ENCODE measurements around the gene AGTPBP1.

Gene AGTPBP1

DNA sequence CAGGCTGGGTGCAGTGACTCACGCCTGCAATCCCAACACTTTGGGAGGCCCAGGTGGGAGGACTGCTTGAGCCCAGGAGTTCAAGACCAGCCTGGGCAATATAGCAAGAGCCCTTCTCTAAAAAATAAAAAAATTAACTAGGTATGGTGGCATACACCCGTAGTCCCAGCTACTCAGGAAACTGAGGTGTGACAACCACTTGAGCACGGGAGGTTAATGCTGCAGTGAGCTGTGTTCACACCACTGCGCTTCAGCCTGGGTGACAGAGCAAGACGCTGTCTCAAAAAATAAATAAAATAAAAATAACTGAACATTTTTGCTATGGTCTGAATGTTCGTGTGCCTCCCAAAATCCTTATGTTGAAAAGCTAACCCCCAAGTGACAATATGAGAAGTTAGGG lies 24.5 kb downstream of the AGTPBP1 start:
- no peak for DNase-seq (ENCODE audit: low read depth in 2 of 2)

DNA sequence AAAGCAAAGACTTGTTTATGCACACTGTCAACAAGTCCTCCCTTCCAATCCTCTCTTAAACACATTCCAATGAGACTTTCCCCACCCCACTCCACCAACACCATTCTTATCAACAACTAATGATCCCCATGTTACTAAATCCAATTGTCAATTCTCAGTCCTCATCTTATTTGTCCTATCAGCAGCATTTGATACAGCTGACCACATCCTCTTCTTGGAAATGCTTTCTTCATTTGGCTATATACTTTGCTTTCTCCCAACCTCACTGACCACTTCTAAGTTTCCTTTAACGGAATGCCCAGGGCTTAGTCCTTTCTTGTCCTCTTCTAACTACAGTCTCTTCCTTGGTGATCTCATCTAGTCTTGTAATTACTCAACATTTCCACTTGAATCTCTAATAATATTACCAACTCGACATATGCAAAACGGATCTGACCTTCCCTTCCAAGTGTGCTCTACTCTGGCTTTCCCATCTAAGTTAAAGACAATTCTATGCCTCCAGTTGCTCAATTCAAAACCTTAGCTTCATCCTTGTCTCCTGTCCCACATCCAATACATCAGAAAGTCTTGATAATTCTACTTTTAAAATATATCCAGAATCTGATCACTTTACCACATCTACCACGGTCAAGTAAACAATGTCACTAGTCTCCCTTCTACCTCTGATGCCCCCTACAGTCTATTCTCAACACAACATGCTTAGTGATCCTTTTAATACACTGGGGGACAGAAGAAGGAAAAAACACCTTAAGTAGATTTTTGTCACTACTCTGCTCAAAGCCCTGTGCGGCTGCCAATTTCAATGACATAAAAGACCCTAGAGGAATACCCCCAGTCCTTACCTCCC lies 25.5 kb downstream of the AGTPBP1 start:
- no peak for DNase-seq (ENCODE audit: low read depth in 2 of 2)

DNA sequence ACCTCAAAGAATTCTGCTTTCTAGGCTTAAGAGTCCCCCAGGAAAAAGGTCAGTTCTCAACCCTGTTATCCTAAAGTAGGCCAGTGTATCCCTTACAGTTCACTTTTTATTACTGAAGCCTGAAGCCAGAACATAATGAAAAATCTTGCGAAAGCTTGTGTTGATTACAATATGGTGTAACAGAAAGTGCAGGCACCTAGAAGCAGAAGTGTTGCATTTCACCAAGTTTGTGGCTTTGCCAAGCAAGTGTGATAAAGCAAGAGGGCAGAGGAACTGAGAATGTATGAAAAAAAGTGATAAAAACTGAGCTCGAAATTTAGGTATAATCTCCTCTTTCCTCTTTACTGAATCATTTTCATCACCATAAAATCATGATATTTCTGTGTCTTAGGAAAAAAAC lies 26.2 kb downstream of the AGTPBP1 start:
- no peak for DNase-seq (ENCODE audit: low read depth in 2 of 2)

DNA sequence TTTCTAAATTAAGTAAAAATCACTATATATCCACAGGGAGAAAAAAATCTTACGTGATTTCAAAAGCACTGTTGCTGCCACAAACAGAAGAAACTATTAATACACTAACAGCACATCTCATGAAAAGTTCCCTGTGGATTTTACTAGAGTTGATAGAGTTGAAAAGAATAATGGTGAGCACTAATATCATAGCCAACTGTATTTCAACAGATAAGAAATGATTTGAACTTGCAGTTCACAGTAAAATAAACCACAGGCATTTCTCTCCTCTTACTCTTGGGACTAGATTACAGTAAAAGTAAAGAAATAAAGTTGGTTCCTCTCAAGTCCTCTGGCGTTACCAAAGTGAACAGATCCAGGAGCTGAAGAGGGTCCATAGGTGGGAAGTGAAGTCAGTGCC lies 27.9 kb downstream of the AGTPBP1 start:
- DNase-seq (ENCODE audit: low read depth in 2 of 2), result no peak

DNA sequence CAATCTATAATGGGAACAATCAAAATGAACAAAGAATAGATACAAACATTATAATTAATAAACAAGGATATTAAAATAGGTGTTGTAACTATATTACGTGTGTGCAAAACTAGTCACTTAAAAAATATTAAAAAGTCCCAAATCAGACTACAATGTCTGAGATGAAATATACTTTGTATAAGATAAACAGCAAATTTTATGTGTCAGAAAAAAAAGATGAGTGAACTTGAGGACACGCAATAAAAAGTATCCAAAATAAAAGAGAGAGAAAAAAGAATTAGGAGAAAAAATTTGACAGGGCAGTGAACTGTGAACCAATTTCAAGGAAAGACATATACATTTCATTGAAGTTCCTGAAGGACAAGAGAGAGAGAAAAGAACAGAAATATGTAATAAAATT lies 37.0 kb downstream of the AGTPBP1 start:
- DNase-seq (ENCODE audit: low read depth in 2 of 2), result no peak

- no peak for DNase-seq (ENCODE audit: low read depth in 2 of 2)
Observed at GRCh38 chr9:85703398-85703797, 38.4 kb downstream of the AGTPBP1 start.

- no peak for DNase-seq (ENCODE audit: low read depth in 2 of 2)
Observed at GRCh38 chr9:85702726-85703289, 38.9 kb downstream of the AGTPBP1 start.

DNA sequence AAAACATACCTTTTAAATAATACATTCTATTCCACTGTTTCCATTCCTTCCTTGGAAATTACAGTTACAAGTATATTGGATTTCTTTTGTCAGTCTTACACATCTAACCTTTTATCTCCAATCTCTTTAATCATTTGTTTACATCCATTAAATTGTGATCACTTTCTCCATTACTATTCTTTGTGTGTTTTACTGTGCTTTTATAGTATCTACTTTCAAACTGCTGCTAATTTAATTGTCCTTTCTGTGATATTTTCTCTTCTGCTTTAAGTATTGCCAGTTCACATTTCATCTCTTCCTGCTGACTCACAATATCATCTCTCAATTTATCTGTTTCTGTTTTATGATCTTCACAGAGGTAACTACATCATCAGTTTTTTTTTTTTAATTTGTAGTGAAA lies 39.6 kb downstream of the AGTPBP1 start:
- DNase-seq (ENCODE audit: low read depth in 2 of 2), result no peak

GRCh38 chr9:85700330-85700729 lies 41.4 kb downstream of the AGTPBP1 start:
- DNase-seq (ENCODE audit: low read depth in 2 of 2), result no peak

- no peak for DNase-seq (ENCODE audit: low read depth in 2 of 2)
Observed at GRCh38 chr9:85688361-85688760, 53.4 kb downstream of the AGTPBP1 start.

- DNase-seq (ENCODE audit: low read depth in 2 of 2), result no peak
Observed at GRCh38 chr9:85685081-85685480, 56.7 kb downstream of the AGTPBP1 start.

GRCh38 chr9:85676790-85677189 lies 65.0 kb downstream of the AGTPBP1 start:
- no peak for DNase-seq (ENCODE audit: low read depth in 2 of 2)

DNA sequence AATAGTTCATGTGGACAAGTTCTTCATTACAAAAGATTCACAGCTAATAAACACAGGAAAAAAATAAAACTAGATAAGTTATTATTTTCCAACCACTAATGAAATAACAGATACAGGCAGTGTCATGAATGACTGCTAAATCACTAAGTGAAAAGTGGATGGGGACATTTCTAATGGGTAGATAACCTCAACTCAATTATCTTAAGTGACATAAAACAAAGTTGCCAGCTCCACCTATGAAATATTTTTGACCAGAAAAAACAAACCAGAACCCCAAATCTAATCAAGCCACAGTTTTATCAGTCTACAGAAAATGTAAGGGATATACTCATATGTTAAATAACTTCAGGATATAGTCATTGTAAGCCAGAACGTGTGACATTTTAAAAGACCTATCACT lies 74.4 kb downstream of the AGTPBP1 start:
- DNase-seq (ENCODE audit: low read depth in 2 of 2), result no peak

DNA sequence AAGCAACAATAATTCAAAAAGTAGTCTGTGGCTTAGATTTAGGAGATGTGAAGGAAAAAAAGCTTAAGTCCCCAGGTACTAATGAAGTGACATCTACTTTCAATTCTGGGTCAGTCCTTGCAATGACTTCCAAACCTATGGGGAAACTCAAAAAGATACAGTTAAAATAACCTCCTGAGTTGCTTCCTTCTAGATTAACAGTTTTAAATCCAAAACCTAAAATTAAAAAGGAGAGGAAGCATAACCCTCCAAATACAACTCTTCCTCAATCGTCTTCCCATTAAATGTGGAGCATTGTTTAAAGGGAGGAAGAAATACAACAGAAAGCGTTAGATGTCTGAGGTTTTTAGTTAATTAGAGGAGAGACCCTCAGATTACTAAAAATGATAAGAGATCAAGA lies 75.7 kb downstream of the AGTPBP1 start:
- DNase-seq (ENCODE audit: low read depth in 2 of 2), result no peak

GRCh38 chr9:85662573-85662972 lies 79.2 kb downstream of the AGTPBP1 start:
- no peak for DNase-seq (ENCODE audit: low read depth in 2 of 2)

- no peak for DNase-seq (ENCODE audit: low read depth in 2 of 2)
Observed at GRCh38 chr9:85658716-85659115, 83.0 kb downstream of the AGTPBP1 start.

DNA sequence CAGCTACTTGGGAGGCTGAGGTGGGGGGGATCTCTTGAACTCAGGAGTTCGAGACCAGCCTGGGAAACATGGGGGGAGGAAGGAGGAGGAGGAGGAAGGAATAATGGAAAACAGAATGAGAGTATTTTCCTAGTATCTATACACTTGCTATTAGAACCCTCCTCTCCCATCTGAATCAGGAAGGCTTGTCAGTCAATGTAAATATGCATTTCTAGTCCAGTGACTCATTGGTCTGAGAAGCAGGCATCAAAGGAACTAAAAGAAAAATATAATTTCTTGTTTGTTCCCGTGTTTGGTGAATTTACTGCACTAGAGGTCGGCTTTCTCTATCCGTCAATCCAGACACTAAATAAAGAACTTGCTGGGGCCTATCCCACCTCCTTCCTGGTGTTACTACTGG lies 88.6 kb downstream of the AGTPBP1 start:
- no peak for DNase-seq (ENCODE audit: low read depth in 2 of 2)

DNA sequence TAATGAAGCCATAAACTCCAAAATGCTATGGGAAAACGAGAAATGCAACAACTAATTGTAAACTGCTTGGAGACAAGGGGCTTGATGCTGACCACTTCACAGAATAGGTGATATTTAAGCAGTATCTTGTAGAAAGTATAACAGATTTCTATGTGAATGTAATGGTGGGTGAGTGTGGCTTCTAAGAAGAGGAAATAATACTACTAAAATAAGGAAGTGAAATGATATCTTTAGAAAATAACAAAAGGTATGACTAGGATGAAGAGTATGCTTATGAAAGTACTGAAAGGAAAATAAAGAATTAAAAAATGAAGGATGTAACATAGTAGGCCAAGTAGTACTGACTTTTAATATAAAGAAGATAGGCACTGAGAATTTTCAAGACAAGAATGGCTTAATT lies 94.2 kb downstream of the AGTPBP1 start:
- no peak for DNase-seq (ENCODE audit: low read depth in 2 of 2)

DNA sequence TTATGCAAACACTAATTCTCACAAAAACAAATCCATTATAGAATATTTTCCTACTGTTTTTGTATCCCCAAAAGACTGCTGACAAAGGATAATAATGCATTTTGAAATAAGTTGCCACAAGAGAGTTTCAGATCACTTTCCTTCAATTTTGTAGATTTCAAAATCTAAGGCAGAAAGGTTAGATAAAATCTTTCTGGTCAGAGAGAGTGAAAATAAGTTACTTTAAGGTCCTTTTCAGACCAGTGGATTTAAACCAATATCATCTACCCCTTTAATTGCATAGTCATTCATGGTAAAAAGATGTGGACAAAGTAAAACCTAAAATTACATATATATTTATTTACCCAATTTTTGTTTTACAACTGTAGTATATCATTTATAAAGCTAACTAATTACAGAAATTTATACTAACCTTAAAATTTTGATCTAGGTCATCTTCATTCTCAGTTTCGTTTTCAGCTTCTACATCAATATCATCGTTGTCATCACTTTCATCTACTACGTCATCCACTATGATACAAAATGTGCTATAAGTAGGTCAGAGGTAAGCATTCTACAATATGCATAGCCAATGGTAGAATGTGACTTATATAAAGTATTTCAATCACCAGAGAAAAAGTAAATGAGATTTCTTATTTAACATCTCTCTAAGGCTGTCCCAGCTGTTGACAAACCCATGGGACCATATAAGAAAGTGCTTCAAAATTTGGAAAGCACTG lies 95.7 kb downstream of the AGTPBP1 start:
- DNase-seq (ENCODE audit: low read depth in 2 of 2), result no peak

DNA sequence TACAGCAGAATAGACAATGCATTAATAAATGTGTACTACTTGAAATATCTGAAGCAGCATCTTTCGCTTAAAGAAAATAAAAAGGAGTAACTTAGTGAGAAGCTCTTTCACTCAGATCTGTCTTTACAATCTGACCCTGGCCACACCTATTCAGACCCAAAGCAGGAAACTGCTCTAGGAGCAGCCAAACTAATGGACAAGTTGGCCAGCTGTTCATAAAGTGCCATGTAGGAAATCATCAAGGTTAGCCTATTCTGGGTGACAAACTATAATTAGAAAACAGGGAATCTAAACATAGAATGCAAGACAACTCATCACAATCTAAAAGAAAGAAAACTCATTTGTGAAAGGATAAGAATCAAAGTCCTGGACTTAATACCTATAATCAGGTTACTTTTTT lies 101.3 kb downstream of the AGTPBP1 start:
- DNase-seq (ENCODE audit: low read depth in 2 of 2), result no peak

DNA sequence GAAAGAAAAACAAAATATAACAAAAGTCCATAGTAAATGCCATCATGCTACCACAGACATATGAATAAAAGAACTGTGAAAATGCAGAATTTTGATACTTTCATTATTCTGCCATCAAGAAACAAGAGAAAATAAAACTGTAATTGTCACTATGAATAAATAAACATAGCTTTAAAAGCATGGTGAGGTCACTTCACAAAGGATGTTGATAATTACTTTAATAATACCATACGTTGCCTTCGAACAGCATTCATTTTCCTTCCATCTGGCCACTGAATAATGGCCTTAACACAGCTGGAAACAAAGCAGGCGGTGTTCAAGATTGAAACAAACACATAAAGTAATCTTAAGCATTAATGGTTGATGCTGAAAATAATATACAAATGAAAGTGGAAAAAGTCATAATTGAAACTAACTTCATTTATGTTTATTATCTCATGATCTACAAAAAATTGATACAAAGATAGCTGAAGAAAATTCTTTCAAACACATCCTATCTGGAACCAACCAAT lies 102.0 kb downstream of the AGTPBP1 start:
- DNase-seq (ENCODE audit: low read depth in 2 of 2), result no peak

GRCh38 chr9:85631809-85632208 lies 109.9 kb downstream of the AGTPBP1 start:
- DNase-seq (ENCODE audit: low read depth in 2 of 2), result no peak

DNA sequence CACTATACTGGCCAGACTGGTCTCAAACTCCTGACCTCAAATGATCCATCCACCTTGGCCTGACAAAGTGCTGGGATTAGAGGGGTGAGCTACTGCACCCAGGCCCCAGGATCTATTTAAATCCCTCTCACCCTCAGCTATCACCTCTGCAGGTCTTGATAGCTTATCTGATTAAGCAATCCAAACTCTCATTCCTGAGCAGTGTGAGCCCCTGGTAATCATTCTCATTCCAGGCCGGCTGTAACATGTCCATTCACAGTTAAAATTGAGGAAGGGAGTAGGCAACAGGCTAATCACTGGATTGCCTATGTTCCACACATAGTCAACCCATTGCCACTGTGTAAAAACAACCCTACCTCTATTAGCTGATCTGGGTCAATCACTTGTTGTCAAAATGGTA lies 111.1 kb downstream of the AGTPBP1 start:
- no peak for DNase-seq (ENCODE audit: low read depth in 2 of 2)
